Keratinocyte (primary cell): ENCODE data around the gene DAZL. TPM values are rescaled to one million over a fixed set of nuclear protein-coding genes. Genes with fewer than 3 reads are reported as not detected.

Experiments used
- DNase-seq: peaks from one replicate; pipeline ENCODE4 v3.0.0-alpha.2; 2011; ENCODE audit warnings: low read depth, missing footprints, low spot score
- FAIRE-seq: peaks from 2 replicates; lab custom pipeline; 2011; peaks lifted over from hg19 to GRCh38; lab: Jason Lieb, UNC
- H2AFZ ChIP-seq: 2 replicates; pipeline ENCODE4 v1.6.0; 2012; ENCODE audit warnings: low read length, control low read depth, inconsistent platforms; ENCODE audit not compliant: control insufficient read depth
- H3K27ac ChIP-seq: 2 replicates; pipeline ENCODE4 v1.5.1; 2011; ENCODE audit warnings: low read length; ENCODE audit not compliant: control insufficient read depth, insufficient read depth
- H3K27me3 ChIP-seq: 3 replicates; pipeline ENCODE4 v1.6.0; 2011; ENCODE audit warnings: low read length; ENCODE audit not compliant: control insufficient read depth, insufficient read depth; ENCODE audit errors: extremely low read depth
- H3K36me3 ChIP-seq, 2 experiments: 2 replicates in 1 of 2; 3 replicates in 1 of 2; pipeline ENCODE4 v1.5.1; 2011; ENCODE audit warnings: low read length in 2 of 2, mild to moderate bottlenecking in 1 of 2; ENCODE audit not compliant: control insufficient read depth in 2 of 2, insufficient read depth in 2 of 2; ENCODE audit errors: extremely low read depth in 1 of 2
- H3K4me1 ChIP-seq: 3 replicates; pipeline ENCODE4 v1.5.1; 2011; ENCODE audit warnings: low read length; ENCODE audit not compliant: control insufficient read depth, insufficient read depth; ENCODE audit errors: extremely low read depth
- H3K4me2 ChIP-seq: 3 replicates; pipeline ENCODE4 v1.6.0; 2011; ENCODE audit warnings: low read depth, low read length; ENCODE audit not compliant: control insufficient read depth, insufficient read depth; ENCODE audit errors: extremely low read depth
- H3K4me3 ChIP-seq, 3 experiments: fragments of 200-600 bp in 1 of 3; sonication (generic) in 1 of 3; 2 replicates in 2 of 3; 3 replicates in 1 of 3; pipeline ENCODE4 v1.5.1; 2011 to 2016; ENCODE audit warnings: low read length in 3 of 3, mild to moderate bottlenecking in 3 of 3, control low read depth in 2 of 3, inconsistent platforms in 1 of 3, low read depth in 1 of 3, mixed read lengths in 1 of 3, mixed run types in 1 of 3, moderate library complexity in 1 of 3; ENCODE audit not compliant: control insufficient read depth in 2 of 3, insufficient read depth in 2 of 3; ENCODE audit errors: extremely low read depth in 1 of 3
- H3K79me2 ChIP-seq: 2 replicates; pipeline ENCODE4 v1.6.0; 2012; ENCODE audit warnings: low read length; ENCODE audit not compliant: control insufficient read depth, insufficient read depth
- H3K9ac ChIP-seq: 3 replicates; pipeline ENCODE4 v1.6.0; 2011; ENCODE audit warnings: low read length; ENCODE audit not compliant: control insufficient read depth, insufficient read depth; ENCODE audit errors: extremely low read depth
- H3K9me1 ChIP-seq: 3 replicates; pipeline ENCODE4 v1.6.0; 2011; ENCODE audit warnings: low read length; ENCODE audit not compliant: control insufficient read depth, insufficient read depth; ENCODE audit errors: extremely low read depth
- H3K9me3 ChIP-seq: 2 replicates; pipeline ENCODE4 v1.5.1; 2012; ENCODE audit warnings: low read depth, low read length; ENCODE audit not compliant: control insufficient read depth
- H4K20me1 ChIP-seq: 3 replicates; pipeline ENCODE4 v1.6.0; 2011; ENCODE audit warnings: low read length; ENCODE audit not compliant: control insufficient read depth, insufficient read depth; ENCODE audit errors: extremely low read depth
- CTCF ChIP-seq, 3 experiments: IDR thresholded peaks in 1 of 3; conservative IDR thresholded peaks in 1 of 3; optimal IDR thresholded peaks in 1 of 3; 2 replicates in 2 of 3; 3 replicates in 1 of 3; pipeline versions ENCODE3 to v1.5.1; 2011; ENCODE audit warnings: low read length in 3 of 3, mild to moderate bottlenecking in 3 of 3, moderate library complexity in 2 of 3, control low read depth in 1 of 3, inconsistent platforms in 1 of 3; ENCODE audit not compliant: insufficient read depth in 2 of 3; ENCODE audit errors: extremely low read depth in 1 of 3
- EZH2 ChIP-seq: IDR thresholded peaks from one replicate; pipeline ENCODE4 v1.6.1; 2012; ENCODE audit warnings: inconsistent platforms, mild to moderate bottlenecking, low read length, moderate library complexity
- dilution Hi-C: fragments of 300-500 bp; cut with MboI; formaldehyde crosslinking; loops from one replicate; pipeline ENCODE4 v1.7.0; 2020; ENCODE audit warnings: low sequenced_read_pairs; ENCODE audit not compliant: extremely low pct_ligation_motif_present
- polyA plus RNA-seq, 5 experiments: library from polyadenylated mRNA; depleted of rRNA in 3 of 5; stranded (reverse) in 3 of 5; stranded (forward) in 1 of 5; unstranded in 1 of 5; fragments of >200 nt; gene quantifications; 1 replicate in 1 of 5; 2 replicates in 3 of 5; 3 replicates in 1 of 5; pipeline versions ENCODE4 v1.2.1 to v1.2.3, GENCODE V29; 2011 to 2012; ENCODE audit warnings: missing spikeins in 2 of 5, low read depth in 1 of 5, low replicate concordance in 1 of 5

The DAZL gene
- polyA plus RNA-seq, 1 donor (not counting 4 experiments of a cell fraction or from before 2014, with no cell fraction given): not detected

- Histone ChIP-seq H4K20me1 (no peaks in the 10 kb centered on the region), H3K4me1 (no peaks in the 10 kb centered on the region), H3K9me3 (peaks cover under 1% of the 10 kb centered on the region), H3K9me1 (no peaks in the 10 kb centered on the region), H3K4me2 (no peak overlapping the region), H3K27me3 (peaks cover 7% of the 10 kb centered on the region), H3K27ac (no peak overlapping the region), H3K36me3 (no peaks in the 10 kb centered on the region), H3K9ac (no peak overlapping the region), H2AFZ (no peak overlapping the region), H3K4me3 (no peak overlapping the region), H3K79me2 (no peaks in the 10 kb centered on the region)
- no peak for TF ChIP-seq CTCF (optimal IDR thresholded peaks at IDR 0.05 in 1 of 3, IDR thresholded peaks at IDR 0.05 in 1 of 3, conservative IDR thresholded peaks at IDR 0.05 in 1 of 3; ENCODE audit: extremely low read depth in 1 of 3, insufficient read depth in 2 of 3, low read length in 3 of 3)
- no peak for TF ChIP-seq EZH2
- dilution Hi-C loops: no loop called here
- no peak for FAIRE-seq
- DNase-seq: no peak
These were observed 36.7 kb downstream of the DAZL start for GRCh38 chr3:16568532-16568931.

GRCh38 chr3:16568115-16568514 lies 37.1 kb downstream of the DAZL start:
- no peaks in the 10 kb centered on the region for H3K79me2 ChIP-seq
- no peaks in the 10 kb centered on the region for H3K36me3 ChIP-seq
- no peak for DNase-seq
- H3K9ac ChIP-seq: no peak overlapping the region
- no peak overlapping the region for H2AFZ ChIP-seq
- H3K9me3 ChIP-seq: peaks cover 3% of the 10 kb centered on the region
- H3K4me3 ChIP-seq: no peak overlapping the region
- no peak for FAIRE-seq
- no peak overlapping the region for H3K27ac ChIP-seq
- H3K9me1 ChIP-seq: no peaks in the 10 kb centered on the region
- peaks cover 7% of the 10 kb centered on the region for H3K27me3 ChIP-seq
- no peak overlapping the region for H3K4me2 ChIP-seq
- no peaks in the 10 kb centered on the region for H3K4me1 ChIP-seq
- TF ChIP-seq CTCF (optimal IDR thresholded peaks at IDR 0.05 in 1 of 3, IDR thresholded peaks at IDR 0.05 in 1 of 3, conservative IDR thresholded peaks at IDR 0.05 in 1 of 3; ENCODE audit: extremely low read depth in 1 of 3, insufficient read depth in 2 of 3, low read length in 3 of 3) (no peak), EZH2 (no peak)
- dilution Hi-C loops: no loop called here
- no peaks in the 10 kb centered on the region for H4K20me1 ChIP-seq
